ENCODE data around the gene SCN2B. TPM values are rescaled to one million over a fixed set of nuclear protein-coding genes. Genes with fewer than 3 reads are reported as not detected.

The SCN2B gene
- total and polyA plus RNA-seq, 2 of the 4 experiments (the other 2 are of a cell fraction): under 0.01 to 0.05 TPM

DNA sequence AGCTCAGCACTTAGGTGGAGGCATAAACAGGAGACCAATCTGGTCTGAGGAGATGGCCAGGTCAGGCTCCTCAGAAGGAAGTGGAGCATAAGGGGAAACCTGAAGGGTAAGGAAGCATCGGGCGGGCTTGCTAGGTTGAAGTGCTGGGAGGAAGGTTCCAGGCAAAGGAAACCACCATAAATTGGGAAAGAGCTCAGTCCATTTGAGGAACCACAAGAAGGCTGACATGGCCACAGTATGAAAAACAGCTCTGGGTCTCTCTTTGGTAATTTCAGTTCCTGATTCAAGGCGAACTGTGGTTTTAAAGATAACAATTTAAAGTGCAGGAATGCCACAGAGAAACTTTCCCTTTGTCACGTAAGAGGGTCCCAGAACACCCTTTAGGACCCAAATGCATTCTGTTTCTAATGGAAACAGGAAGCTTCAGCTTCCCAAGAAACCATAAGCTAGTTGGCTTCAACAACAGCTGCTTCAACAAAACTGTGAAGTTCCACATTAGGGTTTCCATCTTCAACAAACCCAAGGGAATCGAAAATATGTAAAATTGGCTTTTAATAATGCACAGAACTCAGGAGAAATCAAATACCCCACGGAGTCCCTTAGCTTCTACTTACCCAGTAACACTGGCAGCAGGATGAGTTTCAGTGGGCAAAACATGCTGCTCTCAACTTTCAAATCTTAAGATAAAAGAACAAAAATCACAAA, 37.9 kb upstream of the SCN2B start:
- Histone ChIP-seq H4K20me1 (ENCODE audit: insufficient read depth, low read length) (no peaks in the 10 kb centered on the region), H3K4me2 (ENCODE audit: low read depth, low read length) (no peak overlapping the region), H3K14ac (replicated peaks; ENCODE audit: low read depth, low read length) (no peak overlapping the region), H3K23ac (ENCODE audit: low read depth, low read length) (no peak overlapping the region), H2BK20ac (ENCODE audit: low read depth, low read length) (no peak overlapping the region), H3K4me3 (ENCODE audit: insufficient read depth, low read depth, low read length) (no peak overlapping the region), H2BK15ac (ENCODE audit: low read depth, low read length) (no peak overlapping the region), H4K5ac (ENCODE audit: low read depth, low read length) (no peak overlapping the region), H3K4ac (ENCODE audit: low read depth, low read length) (no peak overlapping the region), H2AK5ac (ENCODE audit: low read depth, low read length) (no peak overlapping the region), H3K27me3 (ENCODE audit: control insufficient read depth, insufficient read depth, low read length) (peaks cover 21% of the 10 kb centered on the region), H3K9me3 (ENCODE audit: control insufficient read depth, insufficient read depth, low read length) (no peaks in the 10 kb centered on the region), H2BK120ac (ENCODE audit: low read depth, low read length) (no peak overlapping the region), H3K18ac (ENCODE audit: low read depth, low read length) (no peak overlapping the region), H3K9ac (ENCODE audit: low read depth, low read length) (no peak overlapping the region), H3K27ac (ENCODE audit: insufficient read depth, low read length) (no peak overlapping the region), H2AFZ (replicated peaks; ENCODE audit: low read length, poor library complexity) (no peak overlapping the region), H4K91ac (ENCODE audit: insufficient read depth, low read depth, low read length) (no peak overlapping the region), H3K9me1 (ENCODE audit: insufficient read depth, low read length) (no peaks in the 10 kb centered on the region), H4K8ac (ENCODE audit: low read depth in 2 of 2, low read length in 2 of 2) (no peak overlapping the region), H3K79me1 (ENCODE audit: low read depth in 1 of 2, low read length in 2 of 2) (no peaks in the 10 kb centered on the region), H3K4me1 (ENCODE audit: control insufficient read depth, insufficient read depth, low read length) (no peaks in the 10 kb centered on the region), H2AK9ac (replicated peaks; ENCODE audit: low read depth, low read length, poor library complexity) (no peak overlapping the region), H3K56ac (ENCODE audit: extremely low read depth, insufficient read depth, low read length) (no peak overlapping the region), H2BK5ac (ENCODE audit: low read depth, low read length, poor library complexity, severe bottlenecking) (no peak overlapping the region), H3K36me3 (ENCODE audit: control insufficient read depth, insufficient read depth, low read length) (no peaks in the 10 kb centered on the region)
- dilution Hi-C loops (cut with HindIII; ENCODE audit: low sequenced_read_pairs, unreplicated experiment) (no loop called here), intact Hi-C loops (cut with micrococcal nuclease) (no loop called here), in situ Hi-C loops (cut with MboI; ENCODE audit: low sequenced_read_pairs) (no loop called here)
- POLR2A ChIA-PET (ENCODE audit: unreplicated experiment): no interaction called here
- ATAC-seq (ENCODE audit: low read depth): no peak
- no TSS peak for BruUV-seq (replicated peaks)
- TF ChIP-seq MAZ (IDR thresholded peaks at IDR 0.05; ENCODE audit: borderline replicate concordance, low read depth, low read length): no peak
- TF ChIP-seq RCOR1 (IDR thresholded peaks at IDR 0.05; ENCODE audit: insufficient replicate concordance, low read length): no peak
- no peak for TF ChIP-seq SMC3 (IDR thresholded peaks at IDR 0.05; ENCODE audit: low read depth, low read length)
- TF ChIP-seq USF2 (IDR thresholded peaks at IDR 0.05; ENCODE audit: low read depth, low read length): no peak
- no peak for TF ChIP-seq MAFK (IDR thresholded peaks at IDR 0.05; ENCODE audit: low read depth, low read length)
- DNase-seq: no peak
- CTCF ChIA-PET: interaction anchor here (0.9 to 1.3 kb wide), 2 partner anchors 16 to 43 kb away, joined by 3 to 4 read pairs; no protein-coding TSS in a partner anchor
- 48% methylated on average over 5 of the region's 6 CpGs; no CpG with 5 or more reads in 1 of the 2 experiments for WGBS, 2 experiments (ENCODE audit: extremely low coverage in 2 of 2, insufficient read length in 1 of 2)

Data from IMR-90 (cell line).